GM12801 (cell line): ENCODE measurements around the gene GRN.

Experiments used
- CTCF ChIP-seq: IDR thresholded peaks from one replicate; pipeline ENCODE4 v1.5.1; 2011; ENCODE audit warnings: control low read depth; ENCODE audit not compliant: insufficient read length; ENCODE audit errors: extremely low read depth

Gene GRN

GRCh38 chr17:44310188-44310587 is 34.9 kb upstream of the GRN start:
- TF ChIP-seq CTCF, result no peak

DNA sequence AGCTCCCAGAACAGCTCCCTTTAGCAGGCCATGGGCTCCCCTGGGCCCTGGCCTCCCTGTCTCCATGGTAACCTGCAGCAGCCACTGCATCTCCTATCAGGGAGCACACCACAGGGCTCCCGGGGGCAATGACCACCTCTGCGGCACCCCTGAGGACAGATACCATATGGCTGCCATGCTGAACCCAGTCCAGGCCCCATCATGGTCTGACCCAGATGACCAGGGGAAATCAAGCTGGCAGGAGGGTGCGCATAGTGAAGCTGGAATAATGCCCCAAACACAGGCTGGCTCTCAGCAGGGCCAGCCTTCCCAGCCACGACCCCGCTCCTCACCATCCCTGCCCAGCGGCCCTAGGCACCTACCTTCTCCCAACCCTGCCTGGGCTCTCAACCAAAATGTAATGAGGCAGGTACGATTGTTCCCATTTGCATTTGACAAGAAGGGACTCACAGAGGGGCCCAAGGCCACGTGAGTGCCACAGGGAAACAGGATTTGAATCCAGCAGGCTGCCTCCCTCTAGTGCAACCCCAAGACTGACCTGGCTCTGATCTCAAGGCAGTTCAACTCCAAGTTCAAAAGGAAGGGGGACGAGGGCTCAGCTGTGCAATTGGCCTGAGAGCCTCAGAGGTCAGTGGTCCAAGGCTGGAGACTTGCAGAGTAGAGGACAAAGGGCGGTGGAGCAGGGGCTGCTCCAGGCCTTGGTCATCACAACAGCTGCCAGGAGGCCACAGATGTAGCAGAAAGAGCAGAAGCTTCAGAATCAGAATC is 34.3 kb upstream of the GRN start:
- no peak for TF ChIP-seq CTCF

DNA sequence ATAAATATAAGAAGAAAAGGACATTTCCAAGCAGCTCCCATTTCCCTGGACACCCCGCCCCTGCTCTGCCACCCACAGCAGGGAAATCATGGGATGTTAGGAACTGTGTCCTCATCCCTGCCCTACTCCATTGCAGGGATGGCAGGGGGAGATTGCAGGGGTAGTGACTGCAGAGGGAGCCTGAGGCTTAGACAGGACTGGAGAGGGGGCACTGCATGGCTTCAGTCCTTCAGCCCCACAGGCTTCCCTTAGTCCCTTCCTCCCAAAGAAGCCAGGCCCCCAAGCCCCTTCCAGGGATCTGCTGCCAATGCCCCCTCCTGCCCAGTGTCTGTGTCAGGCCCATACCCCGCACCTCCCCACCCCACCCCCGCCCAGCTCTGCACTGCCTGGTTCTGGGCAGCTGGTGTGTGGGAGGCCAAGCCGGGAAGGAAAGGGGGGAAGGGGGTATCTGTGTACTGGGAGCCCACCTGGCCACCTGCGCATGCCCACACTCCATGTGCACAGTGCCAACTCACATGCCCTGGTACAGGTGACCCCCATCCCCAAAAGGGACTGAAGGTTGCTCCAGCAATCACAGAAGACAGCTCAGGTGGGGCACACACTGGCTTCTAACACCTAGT is 33.4 kb upstream of the GRN start:
- no peak for TF ChIP-seq CTCF

GRCh38 chr17:44312396-44313104 is 32.6 kb upstream of the GRN start:
- no peak for TF ChIP-seq CTCF

DNA sequence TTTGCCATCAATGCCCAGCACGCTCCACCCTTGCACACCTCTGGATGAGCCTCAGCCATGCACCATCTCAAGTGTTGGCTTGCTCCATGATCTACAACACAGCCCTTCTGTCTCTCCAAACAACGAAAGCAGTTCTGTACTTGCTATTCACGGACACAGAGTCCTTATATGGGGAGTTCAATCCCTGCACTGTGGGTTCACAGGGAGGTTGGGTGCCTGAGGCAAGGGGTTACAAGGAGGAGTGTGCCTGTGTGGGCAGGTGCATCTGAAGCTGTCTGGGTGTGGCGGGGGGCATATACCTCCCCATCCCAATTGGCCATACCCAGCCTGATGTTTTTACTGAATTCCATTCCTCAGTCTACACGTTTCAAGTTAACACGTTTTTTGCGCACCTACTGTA is 31.1 kb upstream of the GRN start:
- no peak for TF ChIP-seq CTCF

GRCh38 chr17:44314524-44314868 is 30.6 kb upstream of the GRN start:
- TF ChIP-seq CTCF, result no peak

GRCh38 chr17:44314869-44315661 is 30.0 kb upstream of the GRN start:
- no peak for TF ChIP-seq CTCF
